H1 (cell line): Measurements from ENCODE around the gene SIPA1L2. TPM values are rescaled to one million over a fixed set of nuclear protein-coding genes. Genes with fewer than 3 reads are reported as not detected.

ENCODE experiments used
- CTCF ChIA-PET: fragments of 300-600 bp; sonication (Branson Sonifier 250); formaldehyde crosslinking; loops from one replicate; lab custom pipeline; 2021; ENCODE audit not compliant: partially characterized antibody; lab: Charles Lee
- POLR2A ChIA-PET: fragments of 300-600 bp; sonication (Branson Sonifier 250); formaldehyde crosslinking; loops from one replicate; lab custom pipeline; 2021; ENCODE audit warnings: inconsistent platforms; ENCODE audit not compliant: partially characterized antibody; lab: Charles Lee
- DNase-seq, 2 experiments: peaks; one replicate each; pipeline versions ENCODE4 v3.0.0 to v3.0.0-alpha.2; 2010 to 2022; ENCODE audit warnings: low spot score in 2 of 2, low read depth in 1 of 2, mixed read lengths in 1 of 2
- FAIRE-seq: peaks from 2 replicates; lab custom pipeline; 2011; peaks lifted over from hg19 to GRCh38; lab: Jason Lieb, UNC
- H2AFZ ChIP-seq: 2 replicates; pipeline ENCODE4 v1.8.1; 2012; ENCODE audit warnings: low read length, inconsistent platforms
- H2AK5ac ChIP-seq: 2 replicates; pipeline ENCODE4 v1.6.1; 2013; ENCODE audit warnings: low read depth, low read length
- H2BK120ac ChIP-seq: replicated peaks from 2 replicates; pipeline ENCODE3; 2013; ENCODE audit warnings: low read depth, low read length, inconsistent platforms
- H2BK12ac ChIP-seq: 2 replicates; pipeline ENCODE4 v1.6.1; 2013; ENCODE audit warnings: low read depth, low read length
- H2BK15ac ChIP-seq: 2 replicates; pipeline ENCODE4 v1.6.1; 2013; ENCODE audit warnings: low read length
- H2BK20ac ChIP-seq: 2 replicates; pipeline ENCODE4 v1.6.1; 2013; ENCODE audit warnings: low read length
- H2BK5ac ChIP-seq: 2 replicates; pipeline ENCODE4 v1.6.1; 2013; ENCODE audit warnings: low read depth, low read length
- H3K14ac ChIP-seq: 2 replicates; pipeline ENCODE4 v1.6.1; 2013; ENCODE audit warnings: inconsistent platforms; ENCODE audit not compliant: insufficient read length
- H3K18ac ChIP-seq: 2 replicates; pipeline ENCODE4 v1.6.1; 2013; ENCODE audit warnings: low read length; ENCODE audit errors: extremely low read depth
- H3K23ac ChIP-seq: 2 replicates; pipeline ENCODE4 v1.6.1; 2013; ENCODE audit warnings: inconsistent platforms; ENCODE audit not compliant: insufficient read length
- H3K23me2 ChIP-seq: 2 replicates; pipeline ENCODE4 v1.6.1; 2013; ENCODE audit warnings: low read depth, low read length
- H3K27ac ChIP-seq: 2 replicates; pipeline ENCODE4 v1.6.1; 2011; ENCODE audit warnings: low read depth, low read length, inconsistent platforms
- H3K27me3 ChIP-seq, 4 experiments: replicated peaks in 1 of 4; 1 replicate in 1 of 4; 2 replicates in 3 of 4; pipeline versions ENCODE4 v1.6.1 to v1.8.1; 2011 to 2013; ENCODE audit warnings: low read length in 3 of 4, mild to moderate bottlenecking in 3 of 4, inconsistent platforms in 2 of 4, mixed read lengths in 2 of 4, moderate library complexity in 1 of 4; ENCODE audit not compliant: control insufficient read depth in 3 of 4, insufficient read depth in 3 of 4; ENCODE audit errors: extremely low read depth in 1 of 4
- H3K36me3 ChIP-seq, 4 experiments: 2 replicates each; pipeline versions ENCODE4 v1.6.1 to v1.8.1; 2011 to 2013; ENCODE audit warnings: mild to moderate bottlenecking in 4 of 4, low read length in 3 of 4, moderate library complexity in 2 of 4, control low read depth in 1 of 4, inconsistent platforms in 1 of 4; ENCODE audit not compliant: insufficient read depth in 4 of 4, control insufficient read depth in 2 of 4
- H3K4ac ChIP-seq: replicated peaks from 2 replicates; pipeline ENCODE3; 2013; ENCODE audit warnings: low read length, low read depth, mixed read lengths, inconsistent platforms; ENCODE audit not compliant: insufficient read length
- H3K4me1 ChIP-seq, 4 experiments: replicated peaks in 1 of 4; 1 replicate in 1 of 4; 2 replicates in 3 of 4; pipeline versions ENCODE4 v1.6.1 to v1.8.1; 2011 to 2013; ENCODE audit warnings: low read length in 3 of 4, inconsistent platforms in 2 of 4, mixed read lengths in 1 of 4; ENCODE audit not compliant: insufficient read depth in 4 of 4, control insufficient read depth in 3 of 4
- H3K4me2 ChIP-seq, 2 experiments: 2 replicates each; pipeline versions ENCODE4 v1.6.1 to v1.8.1; 2011 to 2013; ENCODE audit warnings: low read depth in 2 of 2, low read length in 2 of 2, control low read depth in 1 of 2, inconsistent platforms in 1 of 2, mild to moderate bottlenecking in 1 of 2; ENCODE audit not compliant: insufficient read depth in 1 of 2
- H3K4me3 ChIP-seq, 4 experiments: fragments of 200-600, 300-600 bp in 1 of 4; sonication (generic), shearing (Covaris generic), sonication (Bioruptor Twin) in 1 of 4; 2 replicates each; pipeline versions ENCODE4 v1.5.1 to v1.8.1; 2011 to 2016; ENCODE audit warnings: low read length in 4 of 4, low read depth in 3 of 4, control low read depth in 2 of 4, inconsistent platforms in 2 of 4, mild to moderate bottlenecking in 2 of 4, mixed read lengths in 1 of 4, moderate library complexity in 1 of 4; ENCODE audit not compliant: insufficient read depth in 2 of 4; ENCODE audit errors: extremely low read depth in 1 of 4
- H3K56ac ChIP-seq: replicated peaks from 2 replicates; pipeline ENCODE3; 2013; ENCODE audit warnings: low read depth, mild to moderate bottlenecking, mixed read lengths, low read length, inconsistent platforms; ENCODE audit not compliant: insufficient read length
- H3K79me1 ChIP-seq: 2 replicates; pipeline ENCODE4 v1.6.1; 2013; ENCODE audit warnings: low read depth, low read length, control low read depth
- H3K79me2 ChIP-seq, 2 experiments: 2 replicates each; pipeline versions ENCODE4 v1.6.1 to v1.8.1; 2012 to 2013; ENCODE audit warnings: low read length in 2 of 2, mild to moderate bottlenecking in 2 of 2, inconsistent platforms in 1 of 2; ENCODE audit not compliant: insufficient read depth in 2 of 2, control insufficient read depth in 1 of 2
- H3K9ac ChIP-seq, 4 experiments: replicated peaks in 1 of 4; 1 replicate in 1 of 4; 2 replicates in 3 of 4; pipeline versions ENCODE4 v1.6.1 to v1.8.1; 2011 to 2013; ENCODE audit warnings: low read depth in 3 of 4, low read length in 3 of 4, control low read depth in 2 of 4, mild to moderate bottlenecking in 2 of 4, moderate library complexity in 2 of 4, inconsistent platforms in 1 of 4; ENCODE audit errors: extremely low read depth in 1 of 4
- H3K9me3 ChIP-seq, 2 experiments: 2 replicates each; pipeline versions ENCODE4 v1.6.1 to v1.8.1; 2012 to 2013; ENCODE audit warnings: mild to moderate bottlenecking in 2 of 2, moderate library complexity in 2 of 2, control low read depth in 1 of 2, inconsistent platforms in 1 of 2, low read depth in 1 of 2, low read length in 1 of 2, mixed read lengths in 1 of 2; ENCODE audit not compliant: insufficient read depth in 2 of 2
- H4K20me1 ChIP-seq, 2 experiments: replicated peaks in 1 of 2; 2 replicates each; pipeline versions ENCODE3 to v1.8.1; 2011 to 2013; ENCODE audit warnings: inconsistent platforms in 2 of 2, low read length in 2 of 2, mild to moderate bottlenecking in 1 of 2; ENCODE audit not compliant: insufficient read depth in 2 of 2, control insufficient read depth in 1 of 2
- H4K5ac ChIP-seq: 2 replicates; pipeline ENCODE4 v1.6.1; 2013; ENCODE audit warnings: low read length, low read depth, mixed read lengths, inconsistent platforms; ENCODE audit not compliant: insufficient read length
- H4K8ac ChIP-seq: 2 replicates; pipeline ENCODE4 v1.8.0; 2013; ENCODE audit warnings: mild to moderate bottlenecking, moderate library complexity, low read length, inconsistent platforms; ENCODE audit not compliant: insufficient read depth; ENCODE audit errors: extremely low read depth
- H4K91ac ChIP-seq: replicated peaks from 2 replicates; pipeline ENCODE3; 2013; ENCODE audit warnings: low read length, mixed read lengths, inconsistent platforms; ENCODE audit not compliant: insufficient read length
- SP1 ChIP-seq: IDR thresholded peaks from 2 replicates; pipeline ENCODE4 v1.6.1; 2011; ENCODE audit warnings: low read depth, low read length
- WGBS, 2 experiments: shearing (Covaris generic) in 1 of 2; methylation state at CpG; one replicate each; pipeline versions ENCODE4 v1.1.6 to v1.1.7; 2013 to 2015; ENCODE audit warnings: low lambda C conversion rate in 2 of 2, mixed read lengths in 2 of 2, inconsistent platforms in 1 of 2, low coverage in 1 of 2, missing lambda C conversion rate in 1 of 2; ENCODE audit not compliant: insufficient replicate concordance in 2 of 2, insufficient coverage in 1 of 2, insufficient read length in 1 of 2; ENCODE audit errors: extremely low coverage in 1 of 2, missing lambda C conversion rate in 1 of 2; 5-methylcytosine and 5-hydroxymethylcytosine counted together
- polyA plus RNA-seq, 7 experiments: library from polyadenylated mRNA; depleted of rRNA in 3 of 7; stranded (reverse) in 5 of 7; unstranded in 2 of 7; fragments of >200 nt in 5 of 7; fragments of 200-250 nt in 2 of 7; gene quantifications; 1 replicate in 5 of 7; 2 replicates in 1 of 7; 4 replicates in 1 of 7; pipeline versions ENCODE4 v1.2.1 to v1.2.3, GENCODE V29; 2011 to 2013; ENCODE audit warnings: missing spikeins in 2 of 7, mixed read lengths in 2 of 7
- total RNA-seq: library from RNA; stranded (reverse); fragmentation: NEBNext Ultra II Directional; extraction: Animal tissue kit (Norgen Biotek cat#: 25700); gene quantifications from 2 replicates; pipeline ENCODE4 v1.2.1, GENCODE V29; 2021

SIPA1L2 gene
- total and polyA plus RNA-seq, 2 of the 8 experiments (the other 6 are each of a cell fraction or from before 2014, with no cell fraction given), result 7.7 to 13.2 TPM

DNA sequence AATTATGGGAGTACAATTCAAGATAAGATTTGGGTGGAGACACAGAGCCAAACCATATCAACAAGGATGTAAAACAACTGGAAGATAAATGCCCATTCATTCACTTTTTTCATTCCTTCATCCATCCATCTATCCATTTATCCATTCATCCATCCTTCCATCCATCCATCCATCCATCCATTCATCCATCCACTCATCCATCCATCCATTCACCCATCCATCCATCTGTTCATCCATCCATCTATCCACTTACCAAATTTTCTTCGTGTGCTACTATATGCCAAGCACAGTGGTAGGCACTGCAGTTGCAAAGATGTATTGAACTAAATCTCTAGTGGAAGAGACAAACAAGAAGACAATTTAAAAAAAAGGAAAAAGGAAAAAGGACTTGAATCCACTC lies 14.3 kb upstream of the SIPA1L2 start:
- Histone ChIP-seq H2BK5ac (no peak overlapping the region), H4K20me1 (no peaks in the 10 kb centered on the region), H3K14ac (no peak overlapping the region), H3K9ac (no peak overlapping the region), H3K4ac (no peak overlapping the region), H3K9me3 (no peaks in the 10 kb centered on the region), H3K18ac (no peak overlapping the region), H3K79me2 (no peaks in the 10 kb centered on the region), H4K5ac (no peak overlapping the region), H3K79me1 (no peaks in the 10 kb centered on the region), H2BK12ac (no peak overlapping the region), H3K4me3 (no peak overlapping the region), H3K56ac (no peak overlapping the region), H2BK120ac (no peak overlapping the region), H3K4me2 (no peak overlapping the region), H3K4me1 (no peaks in the 10 kb centered on the region), H3K27me3 (no peaks in the 10 kb centered on the region), H4K91ac (no peak overlapping the region), H2BK20ac (no peak overlapping the region), H3K36me3 (no peaks in the 10 kb centered on the region), H2AK5ac (no peak overlapping the region), H3K27ac (no peak overlapping the region), H2BK15ac (no peak overlapping the region), H4K8ac (no peak overlapping the region), H3K23me2 (peaks cover 3% of the 10 kb centered on the region; the same call in 1 of the 2 replicates), H3K23ac (no peak overlapping the region), H2AFZ (no peak overlapping the region)
- 94% methylated on average over 1 of the region's 1 CpG; no CpG with 5 or more reads in 1 of the 2 experiments for WGBS, 2 experiments
- TF ChIP-seq SP1, result no peak
- no peak for DNase-seq
- ChIA-PET POLR2A (no interaction called here), CTCF (interaction anchor here (1.0 kb wide), 1 partner anchor 54 kb away, joined by 3 read pairs; no protein-coding TSS in a partner anchor)
- FAIRE-seq, result no peak
